Subcutaneous abdominal adipose tissue (tissue), 5 donors: ENCODE results near the gene HOXA2.
A peak's percentile ranks its signal among the peaks of the same experiment; 100 is the strongest.

ENCODE experiments used
- H3K27ac ChIP-seq: one replicate; pipeline ENCODE4 v1.7.0; 2013; ENCODE audit warnings: low read depth, mild to moderate bottlenecking, inconsistent platforms, low read length, moderate library complexity
- H3K27me3 ChIP-seq, 5 donors: one replicate each; pipeline ENCODE4 v1.7.0; 2013; ENCODE audit warnings: low read length in 5 of 5, inconsistent platforms in 1 of 5; ENCODE audit not compliant: control insufficient read depth in 5 of 5, insufficient read depth in 4 of 5
- H3K36me3 ChIP-seq, 5 donors: one replicate each; pipeline ENCODE4 v1.7.0; 2013; ENCODE audit warnings: low read length in 5 of 5; ENCODE audit not compliant: control insufficient read depth in 5 of 5, insufficient read depth in 5 of 5
- H3K4me1 ChIP-seq, 5 donors: one replicate each; pipeline ENCODE4 v1.7.0; 2013; ENCODE audit warnings: low read length in 5 of 5, mild to moderate bottlenecking in 3 of 5, moderate library complexity in 1 of 5; ENCODE audit not compliant: control insufficient read depth in 5 of 5, insufficient read depth in 5 of 5
- H3K4me3 ChIP-seq, 5 donors: one replicate each; pipeline ENCODE4 v1.7.0; 2013; ENCODE audit warnings: low read length in 5 of 5, low read depth in 1 of 5
- H3K9ac ChIP-seq, 5 donors: one replicate each; pipeline ENCODE4 v1.7.0; 2013; ENCODE audit warnings: low read length in 5 of 5, mild to moderate bottlenecking in 4 of 5, moderate library complexity in 3 of 5
- H3K9me3 ChIP-seq, 5 donors: one replicate each; pipeline ENCODE4 v1.7.0; 2013; ENCODE audit warnings: low read length in 5 of 5; ENCODE audit not compliant: control insufficient read depth in 5 of 5
- donor health status: healthy.
- donor health status: healthy.
- donor health status: healthy.
- donor health status: healthy.
- donor health status: healthy.

The HOXA2 gene

GRCh38 chr7:27132978-27133377 is 30.5 kb upstream of the HOXA2 start:
- H3K27ac ChIP-seq, result peak overlapping the region; percentile 95
- H3K4me1 ChIP-seq, result peaks cover 5 to 86% (median 74%) of the 10 kb centered on the region in 5 donors

DNA sequence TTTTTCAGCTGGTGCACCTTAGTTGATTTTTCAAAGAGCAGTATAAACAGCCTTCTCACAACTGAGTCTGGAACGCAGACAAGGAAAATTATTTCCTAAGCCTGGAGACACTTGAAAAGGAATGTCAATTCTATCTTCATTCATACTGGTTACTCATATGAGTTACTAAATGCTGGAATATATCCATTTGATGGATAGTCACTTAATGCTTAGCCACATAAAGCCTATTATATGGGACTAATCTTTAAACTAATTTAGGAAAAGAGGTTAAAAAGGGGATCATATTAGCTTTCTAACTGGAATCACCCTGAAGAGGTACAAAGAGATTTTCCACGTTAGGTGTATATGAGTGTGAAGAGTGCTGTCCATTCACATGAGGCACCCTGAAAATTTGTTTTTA is 29.7 kb upstream of the HOXA2 start:
- Histone ChIP-seq H3K9me3 (no peaks in the 10 kb centered on the region), H3K27ac (peak overlapping the region; percentile 59), H3K27me3 (no peaks in the 10 kb centered on the region), H3K4me1 (peaks cover 8 to 86% (median 76%) of the 10 kb centered on the region in 5 donors), H3K9ac (no peak overlapping the region), H3K36me3 (peaks cover 0 to 5% (median 3%) of the 10 kb centered on the region in 5 donors), H3K4me3 (no peak overlapping the region)

More at GRCh38 chr7:27132978-27133377, 30.5 kb upstream of the HOXA2 start:
- Histone ChIP-seq H3K9ac (no peak overlapping the region), H3K27me3 (no peaks in the 10 kb centered on the region), H3K9me3 (no peaks in the 10 kb centered on the region), H3K36me3 (peaks cover 0 to 5% (median 3%) of the 10 kb centered on the region in 5 donors), H3K4me3 (no peak overlapping the region)

DNA sequence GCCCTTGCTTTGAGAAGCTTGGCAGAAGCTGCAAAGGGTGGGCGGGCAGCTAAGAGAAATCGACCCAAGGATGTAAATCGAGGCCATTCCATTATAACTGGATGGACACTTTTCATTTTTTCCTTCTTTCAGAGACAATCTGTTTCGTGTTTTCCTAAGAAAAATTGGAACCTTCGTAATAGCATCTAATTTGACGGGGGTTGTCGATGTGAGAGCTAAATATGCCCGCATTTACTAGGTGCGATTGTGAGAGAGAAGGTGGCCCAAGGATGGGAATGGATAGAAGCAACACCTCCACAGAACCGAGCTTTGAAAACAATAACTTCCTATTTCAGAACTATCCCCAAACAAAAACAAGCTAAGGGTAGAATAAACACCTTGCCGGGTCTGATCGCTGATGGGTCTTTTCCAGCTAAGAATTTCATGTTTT is 28.9 kb upstream of the HOXA2 start:
- Histone ChIP-seq H3K9me3 (no peaks in the 10 kb centered on the region), H3K27me3 (no peaks in the 10 kb centered on the region), H3K36me3 (peaks cover 0 to 5% (median 3%) of the 10 kb centered on the region in 5 donors), H3K4me3 (peak overlapping the region; percentile 78 to 88 (median 82)), H3K4me1 (peaks cover 14 to 86% (median 75%) of the 10 kb centered on the region in 5 donors), H3K9ac (peak overlapping the region in 4 of 5 donors; percentile 48 to 81 (median 64)), H3K27ac (peak overlapping the region; percentile 71)

DNA sequence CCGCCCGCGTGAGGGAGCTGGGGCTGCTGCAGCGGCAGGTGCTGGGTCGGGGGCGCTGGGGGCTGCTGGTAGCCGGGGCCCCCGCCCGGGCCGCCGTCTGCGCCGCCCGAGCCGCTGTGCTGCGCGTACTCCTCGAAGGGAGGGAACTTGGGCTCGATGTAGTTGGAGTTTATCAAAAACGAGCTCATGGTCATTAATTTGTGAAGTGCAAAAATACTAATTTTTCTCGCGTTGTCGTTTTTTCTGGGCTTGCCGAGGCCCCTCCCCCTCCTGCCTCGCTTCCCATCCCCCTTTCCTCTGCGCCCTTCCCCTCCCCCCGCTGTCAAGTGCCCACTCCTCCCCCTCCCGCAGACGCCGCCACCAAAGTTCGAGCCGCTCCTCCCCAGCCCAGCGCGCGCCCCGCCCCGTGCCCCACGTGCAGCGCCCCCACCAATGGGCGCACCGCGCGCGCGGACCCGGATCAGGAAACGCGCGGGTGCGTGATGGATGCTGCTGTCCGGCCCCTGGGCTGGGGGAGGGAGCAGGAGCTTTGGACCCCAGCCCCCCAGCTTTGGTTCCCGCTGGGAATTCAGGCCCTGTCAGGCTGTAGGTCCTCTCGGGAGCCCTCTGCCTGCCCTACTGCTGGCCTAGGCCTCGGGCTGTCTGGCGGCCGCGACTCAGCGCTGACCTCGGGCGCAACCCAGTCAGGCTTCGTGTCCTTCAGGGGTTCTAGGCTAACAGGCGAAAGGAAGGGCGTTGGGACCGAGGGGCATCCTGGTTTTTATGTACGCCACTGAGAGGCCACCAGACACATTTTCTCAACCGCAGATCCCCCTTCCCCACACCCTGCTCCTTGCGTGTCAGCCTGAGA is 28.3 kb upstream of the HOXA2 start, which contains the start of gene HOXA4:
TSS of gene HOXA4 (minus strand) at position 218 of the 850 bp plus-strand sequence. CDS start at position 194, 24 bp downstream.
- Histone ChIP-seq H3K9me3 (no peaks in the 10 kb centered on the region), H3K4me3 (peak within 1 kb of the TSS; percentile 78 to 88 (median 82)), H3K27ac (peak within 1 kb of the TSS; percentile 83), H3K4me1 (peaks cover 12 to 86% (median 75%) of the 10 kb centered on the region in 5 donors), H3K27me3 (no peaks in the 10 kb centered on the region), H3K36me3 (peaks cover 0 to 4% (median 3%) of the 10 kb centered on the region in 5 donors), H3K9ac (peak within 1 kb of the TSS in 4 of 5 donors; percentile 64 to 81 (median 68))

DNA sequence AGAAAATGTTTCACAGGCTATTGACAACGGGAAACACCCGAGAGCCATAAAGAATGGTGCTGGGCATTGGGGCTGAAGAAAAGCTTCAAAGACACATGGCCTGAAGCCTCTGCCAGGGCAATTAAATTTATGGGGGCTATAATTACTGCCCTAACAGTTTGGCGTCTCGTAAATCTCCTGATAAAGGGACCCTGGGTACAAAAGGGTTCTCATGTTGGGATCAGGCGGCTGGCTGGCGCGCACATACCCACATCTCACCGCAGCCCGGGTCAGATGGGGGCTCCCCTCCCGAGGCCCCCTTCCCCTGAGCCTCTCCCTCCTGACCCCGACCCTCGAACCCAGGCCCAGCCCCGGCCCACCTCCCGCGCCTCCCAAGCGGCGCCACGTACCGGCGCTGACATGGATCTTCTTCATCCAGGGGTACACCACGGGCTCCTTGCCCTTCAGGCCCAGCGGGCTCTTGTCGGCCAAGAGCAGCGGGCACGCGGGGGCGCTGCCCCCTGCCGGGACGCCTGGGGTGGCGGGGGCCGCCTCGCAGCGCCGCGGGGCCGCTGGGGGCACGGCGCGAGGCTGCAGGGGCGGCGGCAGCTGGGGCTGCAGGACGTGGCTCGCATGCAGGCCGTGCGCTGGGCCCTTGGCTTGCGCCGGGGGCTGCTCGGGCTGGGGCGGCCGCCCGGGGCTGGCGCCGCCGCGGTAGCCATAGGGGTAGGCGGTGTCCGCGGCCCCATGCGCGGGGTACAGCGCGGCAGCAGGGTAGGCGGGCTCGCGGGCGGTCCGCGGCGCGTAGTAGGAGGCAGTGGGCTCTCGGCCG is 27.5 kb upstream of the HOXA2 start:
- H3K36me3 ChIP-seq, result peaks cover 0 to 7% (median 2%) of the 10 kb centered on the region in 5 donors
- peak overlapping the region; percentile 83 for H3K27ac ChIP-seq
- peak overlapping the region; percentile 46 to 88 (median 82) for H3K4me3 ChIP-seq
- peak overlapping the region in 4 of 5 donors; percentile 60 to 74 (median 68) for H3K9ac ChIP-seq
- H3K27me3 ChIP-seq, result no peaks in the 10 kb centered on the region
- H3K4me1 ChIP-seq, result peaks cover 12 to 81% (median 73%) of the 10 kb centered on the region in 5 donors
- H3K9me3 ChIP-seq, result no peaks in the 10 kb centered on the region

DNA sequence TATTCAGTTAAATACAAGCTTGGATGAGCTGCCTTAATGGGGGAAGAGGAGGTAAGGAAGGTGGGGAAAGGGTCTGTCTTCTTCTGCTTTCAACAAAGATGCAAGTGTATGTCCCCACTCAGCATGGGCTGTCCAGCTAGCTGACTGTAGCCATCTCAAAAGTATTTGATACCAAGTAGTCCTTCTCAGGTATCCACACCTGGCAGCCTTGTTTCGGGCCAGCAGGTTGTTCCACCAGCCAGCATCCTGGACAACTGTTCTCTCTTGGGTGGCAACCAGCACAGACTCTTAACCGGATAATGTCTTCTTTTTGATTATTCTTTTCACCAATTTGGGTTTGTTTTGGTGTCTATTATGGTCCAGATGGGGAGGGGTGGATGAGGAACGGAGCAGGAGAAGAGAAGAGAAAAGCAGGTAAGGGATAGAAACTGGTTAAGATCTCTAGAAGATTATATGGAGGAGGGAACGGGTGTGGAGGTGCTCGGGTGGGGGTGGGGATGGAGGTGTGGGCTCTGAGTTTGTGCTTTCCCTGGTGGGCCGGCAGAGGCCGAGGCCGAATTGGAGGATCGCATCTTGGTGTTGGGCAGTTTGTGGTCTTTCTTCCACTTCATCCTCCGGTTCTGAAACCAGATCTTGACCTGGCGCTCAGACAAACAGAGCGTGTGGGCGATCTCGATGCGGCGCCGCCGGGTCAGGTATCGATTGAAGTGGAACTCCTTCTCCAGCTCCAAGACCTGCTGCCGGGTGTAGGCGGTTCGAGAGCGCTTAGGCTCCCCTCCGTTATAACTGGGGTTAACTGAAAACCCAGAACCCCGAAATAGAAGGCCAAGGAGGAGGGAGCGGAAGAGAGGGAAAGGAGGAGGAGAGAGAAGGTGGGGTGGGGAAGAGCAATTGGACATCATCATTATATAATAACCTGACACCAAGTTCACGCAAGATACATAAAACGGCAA is 26.6 kb upstream of the HOXA2 start:
- peaks cover 11 to 81% (median 71%) of the 10 kb centered on the region in 5 donors for H3K4me1 ChIP-seq
- peak overlapping the region in 3 of 5 donors; percentile 60 to 74 (median 69) for H3K9ac ChIP-seq
- peak overlapping the region; percentile 83 for H3K27ac ChIP-seq
- H3K36me3 ChIP-seq, result peaks cover 0 to 10% (median 6%) of the 10 kb centered on the region in 5 donors
- peak overlapping the region in 4 of 5 donors; percentile 46 to 82 (median 82) for H3K4me3 ChIP-seq
- no peaks in the 10 kb centered on the region for H3K27me3 ChIP-seq
- no peaks in the 10 kb centered on the region for H3K9me3 ChIP-seq

DNA sequence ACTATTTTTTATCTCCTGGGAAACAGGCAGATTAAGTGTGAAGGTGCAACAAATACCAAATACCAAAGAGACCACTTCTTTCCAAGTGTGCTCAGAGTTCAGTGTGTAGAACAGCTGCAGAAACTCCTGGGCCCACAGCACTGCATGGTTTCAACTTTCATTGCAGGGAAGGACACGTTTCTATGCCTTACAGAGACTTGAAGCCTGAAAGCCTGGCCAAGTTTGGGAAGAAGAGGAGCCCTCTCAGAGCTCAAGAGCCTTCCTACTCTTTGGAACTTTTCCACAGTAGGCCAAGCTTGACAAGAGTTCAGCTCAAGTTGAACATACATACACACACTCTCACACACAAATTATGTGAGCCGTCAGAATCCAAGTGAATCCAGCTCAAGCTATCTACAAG is 25.6 kb upstream of the HOXA2 start:
- peak overlapping the region in 2 of 5 donors; percentile 4 to 16 for H3K4me3 ChIP-seq
- peak overlapping the region; percentile 83 for H3K27ac ChIP-seq
- H3K9ac ChIP-seq, result no peak overlapping the region
- peaks cover 11 to 78% (median 63%) of the 10 kb centered on the region in 5 donors for H3K4me1 ChIP-seq
- H3K9me3 ChIP-seq, result no peaks in the 10 kb centered on the region
- no peaks in the 10 kb centered on the region for H3K27me3 ChIP-seq
- peaks cover 0 to 14% (median 10%) of the 10 kb centered on the region in 5 donors for H3K36me3 ChIP-seq

DNA sequence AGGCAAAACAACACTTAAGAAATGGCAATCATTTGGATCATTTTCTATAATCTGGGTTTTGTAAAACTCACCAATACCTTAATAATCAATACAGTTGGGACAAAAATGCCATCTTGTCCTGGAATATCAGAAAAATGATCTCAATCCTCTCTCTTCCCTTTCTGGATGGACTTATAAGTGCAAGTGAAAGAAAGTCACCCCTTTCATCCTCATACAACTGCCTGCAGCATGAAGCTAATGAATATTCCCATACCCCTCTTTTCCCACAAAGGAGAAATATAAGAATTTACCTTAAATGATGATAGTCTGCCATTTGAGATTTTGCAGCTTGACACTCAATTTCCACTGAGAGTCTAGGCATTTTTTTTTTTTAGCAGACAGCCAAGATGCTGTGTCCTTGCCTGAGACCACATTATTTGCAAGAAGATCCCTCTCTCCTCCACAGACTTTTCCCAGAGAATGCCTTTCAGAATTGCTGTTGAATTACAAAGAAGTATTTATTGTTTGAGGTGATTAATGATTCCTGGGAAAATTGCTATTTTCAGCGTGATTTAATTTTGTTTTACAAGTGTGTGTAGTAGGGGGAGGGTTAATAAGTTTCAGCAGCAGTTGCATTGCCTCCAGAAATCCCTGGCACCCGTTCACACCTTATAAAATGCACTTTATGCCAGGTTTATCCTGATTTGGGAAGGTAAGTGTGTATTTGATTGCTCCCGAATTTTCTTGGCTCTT is 24.3 kb upstream of the HOXA2 start:
- Histone ChIP-seq H3K4me1 (peaks cover 11 to 83% (median 63%) of the 10 kb centered on the region in 5 donors), H3K27me3 (no peaks in the 10 kb centered on the region), H3K4me3 (no peak overlapping the region), H3K36me3 (peaks cover 0 to 27% (median 21%) of the 10 kb centered on the region in 5 donors), H3K9ac (no peak overlapping the region), H3K27ac (peak overlapping the region; percentile 83), H3K9me3 (no peaks in the 10 kb centered on the region)
